ENCODE measurements around the gene ARHGEF6.

The ARHGEF6 gene

GRCh38 chrX:136745215-136746173 lies 35.2 kb downstream of the ARHGEF6 start:
- DNase-seq: no peak

- no peak for DNase-seq
Measured at GRCh38 chrX:136742721-136743379, 37.9 kb downstream of the ARHGEF6 start.

DNA sequence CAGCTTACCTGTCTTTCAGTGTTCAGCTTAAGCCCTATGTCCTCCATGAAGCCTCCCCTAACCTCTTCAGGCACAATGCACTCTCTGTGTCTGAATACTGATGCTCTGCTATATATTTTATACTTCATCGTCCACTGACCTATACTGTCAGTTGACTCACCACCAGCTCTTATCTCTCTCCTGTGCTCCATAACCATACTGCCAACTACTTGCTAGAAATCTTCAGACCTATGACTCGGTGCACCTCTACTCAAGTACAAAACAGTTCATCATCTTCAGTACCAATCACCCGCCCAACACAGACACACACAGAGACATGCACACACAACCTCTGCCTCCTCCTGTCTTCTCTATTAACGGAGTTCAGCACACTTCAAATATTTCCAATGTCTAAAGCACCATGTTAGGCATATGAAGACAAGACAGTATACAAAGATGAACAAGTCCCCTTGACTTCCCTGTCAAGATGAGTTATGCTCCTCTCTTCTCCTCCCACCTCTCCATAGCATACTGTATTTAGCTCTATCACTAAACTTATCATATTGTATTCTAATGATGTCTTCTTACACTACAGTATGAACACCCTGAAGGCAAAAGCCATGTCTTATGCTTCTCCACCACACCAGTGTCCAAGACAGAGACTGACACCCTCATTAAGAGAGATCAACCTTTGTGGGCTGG lies 42.5 kb downstream of the ARHGEF6 start:
- no peak for DNase-seq

- DNase-seq: no peak
Measured at GRCh38 chrX:136736690-136737089, 44.0 kb downstream of the ARHGEF6 start.

DNA sequence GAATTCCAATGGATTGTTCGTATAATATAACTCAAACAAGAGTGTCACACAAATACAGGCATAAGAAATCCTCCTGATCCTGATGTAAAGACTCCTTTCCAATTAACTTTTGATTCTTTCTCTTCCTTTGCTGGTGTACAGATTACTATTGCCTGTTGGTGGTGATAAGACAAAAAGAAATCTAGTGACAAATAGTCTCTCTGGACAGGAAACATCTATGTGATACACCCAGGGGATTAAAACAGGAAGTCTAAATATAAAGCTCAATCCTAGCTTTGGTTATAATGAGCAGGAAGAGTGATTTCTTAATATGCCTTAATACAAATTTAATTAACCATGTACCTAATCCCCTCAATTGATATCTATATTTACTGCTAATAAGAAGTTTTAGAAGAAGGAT lies 45.1 kb downstream of the ARHGEF6 start:
- no peak for DNase-seq

DNA sequence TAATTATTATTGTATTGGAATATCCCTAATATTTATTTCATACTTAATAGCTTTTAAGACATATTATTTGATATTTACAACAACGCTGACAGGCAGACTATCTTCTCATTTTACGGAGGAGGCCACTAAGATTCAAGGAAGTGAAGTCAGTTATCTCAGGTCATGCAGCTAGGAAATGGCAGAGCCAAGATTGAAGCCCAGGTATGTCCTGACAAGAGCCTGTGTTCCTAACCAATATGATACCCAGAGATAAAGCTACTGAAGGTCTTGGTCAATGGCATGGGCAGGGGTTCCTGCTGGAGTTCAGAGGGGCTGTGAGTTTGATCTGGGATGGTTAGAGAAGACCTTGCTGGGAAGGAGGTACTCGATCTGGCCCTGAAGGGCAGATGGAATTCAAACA lies 47.1 kb downstream of the ARHGEF6 start:
- no peak for DNase-seq

DNA sequence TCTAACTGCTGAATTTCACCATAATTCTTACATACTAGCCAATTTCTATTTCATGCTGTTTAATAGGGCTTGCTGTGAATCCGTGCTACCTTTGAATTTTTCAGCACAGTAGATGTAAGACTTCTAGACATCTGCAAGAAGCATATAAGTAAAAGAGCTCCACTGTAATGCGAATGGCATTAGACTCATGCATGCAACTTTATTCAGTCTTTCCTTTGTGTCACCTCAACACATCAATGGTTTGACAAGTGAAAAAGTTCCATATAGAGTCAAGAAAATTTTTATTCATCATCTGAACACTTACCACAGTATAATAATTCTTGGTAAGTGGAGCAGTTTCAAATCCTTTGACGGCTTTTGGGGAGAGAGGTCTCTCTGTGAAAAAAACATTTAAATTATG lies 48.9 kb downstream of the ARHGEF6 start:
- no peak for DNase-seq

GRCh38 chrX:136731207-136731782 lies 49.4 kb downstream of the ARHGEF6 start:
- DNase-seq: peak; percentile 22

DNA sequence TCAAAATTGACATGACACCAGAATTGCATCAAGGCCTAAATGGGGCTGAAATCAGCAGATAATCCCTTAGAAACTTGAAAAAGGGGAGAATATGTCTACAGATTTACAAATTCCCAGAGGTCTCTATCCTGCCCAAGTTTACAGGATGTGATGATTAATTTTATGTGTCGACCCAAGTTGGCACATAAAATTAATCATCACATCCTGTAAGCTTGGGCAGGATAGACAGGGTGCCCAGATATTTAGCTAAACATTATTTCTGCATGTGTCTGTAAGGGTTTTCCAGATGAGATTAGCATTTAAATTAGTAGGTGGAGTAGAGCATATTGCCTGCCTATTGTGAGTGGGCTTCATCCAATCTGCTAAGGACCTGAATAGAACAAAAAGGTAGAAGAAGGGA lies 52.3 kb downstream of the ARHGEF6 start:
- DNase-seq: no peak

GRCh38 chrX:136725441-136726104 lies 55.2 kb downstream of the ARHGEF6 start:
- no peak for DNase-seq

GRCh38 chrX:136718091-136718490 lies 62.6 kb downstream of the ARHGEF6 start:
- no peak for DNase-seq

GRCh38 chrX:136714626-136715599 lies 65.8 kb downstream of the ARHGEF6 start:
- DNase-seq: no peak

GRCh38 chrX:136712650-136713310 lies 68.0 kb downstream of the ARHGEF6 start:
- DNase-seq: no peak

GRCh38 chrX:136711147-136711546 lies 69.6 kb downstream of the ARHGEF6 start:
- DNase-seq: no peak

DNA sequence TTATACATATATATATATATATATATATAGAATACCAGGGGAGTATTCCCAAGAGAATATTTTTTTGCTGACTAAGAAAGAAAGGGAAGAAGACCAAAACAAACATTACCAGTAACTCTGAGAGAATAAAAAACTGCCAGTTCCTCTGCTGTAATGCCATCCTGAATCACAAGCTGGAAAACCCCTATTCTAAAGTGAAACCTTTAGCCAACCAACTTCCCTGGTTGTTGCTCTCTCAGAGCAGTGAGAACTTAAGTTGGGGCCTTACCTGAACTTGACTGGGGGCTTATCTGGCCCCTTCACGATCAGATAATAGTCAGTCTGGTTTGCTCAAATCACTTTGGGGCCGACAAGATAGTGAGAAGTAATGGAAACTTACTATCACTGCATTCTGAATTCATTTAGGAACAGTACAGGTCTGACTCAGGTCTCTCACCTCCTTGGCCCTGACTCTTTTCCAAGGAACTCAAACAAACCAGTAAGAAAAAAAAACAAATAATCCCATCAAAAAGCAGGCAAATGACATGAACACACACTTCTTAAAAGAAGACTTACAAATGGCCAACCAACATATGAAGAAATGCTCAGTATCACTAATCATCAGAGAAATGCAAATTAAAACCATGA lies 70.3 kb downstream of the ARHGEF6 start:
- no peak for DNase-seq

- no peak for DNase-seq
Measured at GRCh38 chrX:136708348-136708747, 72.4 kb downstream of the ARHGEF6 start.

DNA sequence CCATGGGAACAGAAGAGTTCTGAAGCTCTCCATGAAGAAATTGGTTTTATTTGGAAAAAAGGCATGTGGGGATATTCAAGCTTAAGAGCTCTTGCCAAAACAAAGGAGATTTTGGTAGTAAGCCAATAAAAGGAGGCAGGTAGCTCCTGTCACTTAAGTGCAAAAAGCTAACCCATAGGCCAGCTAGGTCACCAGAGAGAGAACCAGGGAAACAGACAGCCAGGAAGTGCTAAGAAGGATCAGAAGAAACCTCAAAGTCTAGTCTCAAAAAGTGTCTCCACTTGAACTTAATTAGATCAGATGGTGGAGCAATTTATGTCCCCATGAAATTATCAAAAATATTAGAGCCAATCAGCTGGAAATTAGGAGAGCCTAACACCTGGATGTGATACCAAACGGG lies 83.6 kb downstream of the ARHGEF6 start:
- no peak for DNase-seq

DNA sequence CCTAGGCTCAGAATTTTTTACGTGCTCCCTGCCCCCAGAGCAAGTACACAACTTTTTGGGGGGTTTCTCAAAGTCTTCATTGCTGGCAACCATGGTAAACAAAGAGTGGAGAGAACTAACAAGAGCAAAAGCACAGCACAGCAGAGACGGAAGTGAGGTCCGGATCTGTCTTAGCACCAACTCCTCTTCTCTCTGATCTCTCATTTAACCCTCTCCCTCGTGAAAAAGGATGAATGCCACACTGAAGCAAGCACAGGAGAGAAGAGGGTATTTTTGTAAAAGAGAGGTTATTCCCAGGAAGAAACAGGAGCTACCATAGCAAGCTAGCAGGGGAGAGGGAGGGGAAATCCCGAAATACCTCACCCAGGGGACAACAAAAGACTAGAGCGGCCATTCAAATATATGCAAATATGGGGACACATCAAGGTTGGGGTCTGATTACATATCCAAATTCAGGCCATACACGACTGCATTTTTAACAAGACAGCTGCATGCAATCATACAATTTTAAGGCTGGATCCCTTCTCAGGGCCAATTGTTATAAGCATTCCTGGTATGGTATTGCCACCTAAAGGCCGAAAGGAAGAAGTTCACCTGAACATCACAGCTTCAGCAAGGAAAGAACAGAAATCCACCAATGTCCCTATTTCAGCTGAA lies 86.2 kb downstream of the ARHGEF6 start:
- no peak for DNase-seq

DNA sequence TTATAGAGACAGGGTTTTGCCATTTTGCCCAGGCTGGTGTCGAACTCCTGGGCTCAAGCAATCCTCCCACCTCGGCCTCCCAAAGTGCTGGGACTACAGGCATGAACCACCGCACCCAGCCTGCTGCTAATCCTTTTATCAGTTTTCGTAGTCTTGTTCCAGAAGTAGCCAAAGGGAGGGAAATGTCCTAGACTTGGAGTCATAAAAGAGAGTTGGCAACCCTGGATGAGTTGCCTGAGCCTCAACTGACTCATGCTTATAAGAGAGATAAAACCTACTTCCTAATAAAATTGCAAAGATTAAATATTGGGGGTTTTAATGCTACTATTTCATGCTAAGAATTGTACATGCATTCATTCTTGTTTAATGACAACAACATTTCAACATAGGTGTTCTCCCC lies 88.5 kb downstream of the ARHGEF6 start:
- no peak for DNase-seq

Measured in activated naive CD4-positive, alpha-beta T cell treated with anti-CD3 and anti-CD28 coated beads, Interleukin-2, amount 50 U/mL, for 16 hours (primary cell).